ENCODE data around the gene LYSMD3. TPM values are rescaled to one million over a fixed set of nuclear protein-coding genes. Genes with fewer than 3 reads are reported as not detected.

Gene LYSMD3
- total and polyA plus RNA-seq, 12 donors, result 3.4 to 38.6 (median 14.5) TPM

- no peak for DNase-seq
- intact Hi-C loops (cut with DNase I), result no loop called here
- Histone ChIP-seq H3K4me1 (replicated peaks in 1 of 2) (no peaks in the 10 kb centered on the region), H3K4me3 (no peak overlapping the region), H3K27ac (no peak overlapping the region), H3K36me3 (replicated peaks in 1 of 2) (no peaks in the 10 kb centered on the region), H3K27me3 (no peaks in the 10 kb centered on the region), H3K9me3 (replicated peaks in 1 of 3) (no peaks in the 10 kb centered on the region)
- TF ChIP-seq CTCF (IDR thresholded peaks at IDR 0.05), result no peak
- no peak for TF ChIP-seq POLR2A (IDR thresholded peaks at IDR 0.05)
- WGBS, 4 donors, result 72 to 78% (median 75%) methylated on average over 4 of the region's 4 CpGs
These were observed 16.9 kb upstream of the LYSMD3 start for GRCh38 chr5:90546216-90546837.

GRCh38 chr5:90545511-90545910, 16.1 kb upstream of the LYSMD3 start:
- Histone ChIP-seq H3K9me3 (replicated peaks in 1 of 3) (no peaks in the 10 kb centered on the region), H3K4me1 (replicated peaks in 1 of 2) (no peaks in the 10 kb centered on the region), H3K27me3 (no peaks in the 10 kb centered on the region), H3K36me3 (replicated peaks in 1 of 2) (no peaks in the 10 kb centered on the region), H3K4me3 (no peak overlapping the region), H3K27ac (no peak overlapping the region)
- 53 to 71% (median 64%) methylated on average over 2 of the region's 2 CpGs for WGBS, 4 donors
- TF ChIP-seq POLR2A (IDR thresholded peaks at IDR 0.05) (no peak), CTCF (IDR thresholded peaks at IDR 0.05) (no peak)
- DNase-seq, result no peak
- intact Hi-C loops (cut with DNase I), result no loop called here

- H3K4me1 ChIP-seq (replicated peaks in 1 of 2), result no peaks in the 10 kb centered on the region
- WGBS, 4 donors, result 47 to 77% (median 58%) methylated on average over 4 of the region's 4 CpGs
- no peak overlapping the region for H3K27ac ChIP-seq
- no peaks in the 10 kb centered on the region for H3K9me3 ChIP-seq (replicated peaks in 1 of 3)
- no peak for DNase-seq
- no peaks in the 10 kb centered on the region for H3K27me3 ChIP-seq
- H3K36me3 ChIP-seq (replicated peaks in 1 of 2), result no peaks in the 10 kb centered on the region
- no peak overlapping the region for H3K4me3 ChIP-seq
- TF ChIP-seq CTCF (IDR thresholded peaks at IDR 0.05), result no peak
- no peak for TF ChIP-seq POLR2A (IDR thresholded peaks at IDR 0.05)
- intact Hi-C loops (cut with DNase I), result no loop called here
These were observed 13.6 kb upstream of the LYSMD3 start for GRCh38 chr5:90542827-90543519.

GRCh38 chr5:90534922-90535321, 5.5 kb upstream of the LYSMD3 start:
- intact Hi-C loops (cut with DNase I), result loop anchor here in 1 of 2 donors (10.0 kb wide), 1 partner anchor 100 kb away; no protein-coding TSS in a partner anchor
- H3K27ac ChIP-seq, result no peak overlapping the region

More at GRCh38 chr5:90534922-90535321, 5.5 kb upstream of the LYSMD3 start:
- Histone ChIP-seq H3K4me1 (replicated peaks in 1 of 2) (peaks cover 0 to 13% of the 10 kb centered on the region in 2 donors), H3K36me3 (replicated peaks in 1 of 2) (no peaks in the 10 kb centered on the region), H3K4me3 (no peak overlapping the region), H3K27me3 (no peaks in the 10 kb centered on the region), H3K9me3 (replicated peaks in 1 of 3) (no peaks in the 10 kb centered on the region)
- DNase-seq, result no peak
- TF ChIP-seq CTCF (IDR thresholded peaks at IDR 0.05), result no peak
- no peak for TF ChIP-seq POLR2A (IDR thresholded peaks at IDR 0.05)
- WGBS, 4 donors, result 78 to 85% (median 82%) methylated on average over 3 of the region's 3 CpGs
